ENCODE data around the gene FAM107B.

GRCh38 chr10:14645239-14645960 lies 129.3 kb downstream of the FAM107B start:
- no peak for TF ChIP-seq EZH2 (IDR thresholded peaks at IDR 0.05; ENCODE audit: borderline replicate concordance, low read depth, low read length, poor library complexity, severe bottlenecking)
- no peak for TF ChIP-seq CTCF (conservative IDR thresholded peaks at IDR 0.05; ENCODE audit: low read depth, low read length)
